Esophagus squamous epithelium (tissue), 4 donors: ENCODE data around the gene CORO2A.

Experiments used
- POLR2A ChIP-seq, 4 donors: fragments of 450-650 bp; IDR thresholded peaks; one replicate each; pipeline ENCODE4 v1.6.1; 2017; ENCODE audit warnings: antibody characterized with exemption in 4 of 4, mild to moderate bottlenecking in 4 of 4, moderate library complexity in 3 of 4
- TF ChIP-seq, protein P1 (sequence below), 6 experiments: fragments of 450-650 bp in 4 of 6; fragments of 200-600 bp in 2 of 6; sonication (generic) in 2 of 6; IDR thresholded peaks; one replicate each; pipeline ENCODE4 v1.5.1; 2016 to 2019; ENCODE audit warnings: antibody characterized with exemption in 6 of 6, mild to moderate bottlenecking in 4 of 6, moderate library complexity in 4 of 6

- TF ChIP-seq POLR2A (IDR thresholded peaks at IDR 0.05): no peak
- TF ChIP-seq, protein P1, sequence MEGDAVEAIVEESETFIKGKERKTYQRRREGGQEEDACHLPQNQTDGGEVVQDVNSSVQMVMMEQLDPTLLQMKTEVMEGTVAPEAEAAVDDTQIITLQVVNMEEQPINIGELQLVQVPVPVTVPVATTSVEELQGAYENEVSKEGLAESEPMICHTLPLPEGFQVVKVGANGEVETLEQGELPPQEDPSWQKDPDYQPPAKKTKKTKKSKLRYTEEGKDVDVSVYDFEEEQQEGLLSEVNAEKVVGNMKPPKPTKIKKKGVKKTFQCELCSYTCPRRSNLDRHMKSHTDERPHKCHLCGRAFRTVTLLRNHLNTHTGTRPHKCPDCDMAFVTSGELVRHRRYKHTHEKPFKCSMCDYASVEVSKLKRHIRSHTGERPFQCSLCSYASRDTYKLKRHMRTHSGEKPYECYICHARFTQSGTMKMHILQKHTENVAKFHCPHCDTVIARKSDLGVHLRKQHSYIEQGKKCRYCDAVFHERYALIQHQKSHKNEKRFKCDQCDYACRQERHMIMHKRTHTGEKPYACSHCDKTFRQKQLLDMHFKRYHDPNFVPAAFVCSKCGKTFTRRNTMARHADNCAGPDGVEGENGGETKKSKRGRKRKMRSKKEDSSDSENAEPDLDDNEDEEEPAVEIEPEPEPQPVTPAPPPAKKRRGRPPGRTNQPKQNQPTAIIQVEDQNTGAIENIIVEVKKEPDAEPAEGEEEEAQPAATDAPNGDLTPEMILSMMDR (IDR thresholded peaks at IDR 0.05): no peak
Measured at GRCh38 chr9:98142925-98143481, 49.4 kb downstream of the CORO2A start.
